Head of caudate nucleus (tissue), 42 donors: ENCODE data around the gene GJA1.
"Not testable (repeated sequence)": the region's sequence is repeated elsewhere in the genome, so short reads cannot be mapped to it uniquely, and the experiment has no call there.

ENCODE experiments used
- DNase-seq, 42 donors: peaks; one replicate each; pipeline versions ENCODE4 v3.0.0 to v3.0.0-alpha.2; 2020 to 2021; ENCODE audit warnings: mixed read lengths in 7 of 42
- intact Hi-C: fragments of 100-400 bp; cut with DNase I; formaldehyde crosslinking; loops from one replicate; pipeline ENCODE4 v1.15.0; 2022

GJA1 gene

DNA sequence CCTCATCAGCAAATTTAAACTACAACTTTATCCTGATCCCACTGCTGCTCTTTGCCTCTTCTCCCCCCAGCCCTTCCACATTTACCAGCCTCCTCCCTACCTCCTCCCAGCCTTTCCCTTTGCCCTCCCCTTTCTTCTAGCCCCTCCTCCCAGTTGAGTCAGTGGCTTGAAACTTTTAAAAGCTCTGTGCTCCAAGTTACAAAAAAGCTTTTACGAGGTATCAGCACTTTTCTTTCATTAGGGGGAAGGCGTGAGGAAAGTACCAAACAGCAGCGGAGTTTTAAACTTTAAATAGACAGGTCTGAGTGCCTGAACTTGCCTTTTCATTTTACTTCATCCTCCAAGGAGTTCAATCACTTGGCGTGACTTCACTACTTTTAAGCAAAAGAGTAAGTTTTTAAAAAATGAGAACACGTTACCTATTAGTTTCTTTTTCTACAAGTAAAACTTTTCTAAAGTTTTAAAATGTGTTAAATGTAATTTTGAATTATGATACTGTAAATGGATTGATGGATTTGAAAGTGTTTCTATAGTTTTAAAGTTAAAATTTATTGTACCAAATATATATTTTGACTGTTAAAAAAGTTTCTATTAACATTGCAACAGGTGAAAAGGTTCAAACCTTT is at the start of gene GJA1:
TSS of gene GJA1 (plus strand) at position 203 of the 626 bp plus-strand sequence. CDS start 11,202 bp downstream, outside the sequence.
- DNase-seq, result peak in 7 of 42 donors; percentile 15 to 58 (median 42)
- intact Hi-C loops, result loop anchor here (5.0 kb wide), 1 partner anchor 412 kb away; no protein-coding TSS in a partner anchor

DNA sequence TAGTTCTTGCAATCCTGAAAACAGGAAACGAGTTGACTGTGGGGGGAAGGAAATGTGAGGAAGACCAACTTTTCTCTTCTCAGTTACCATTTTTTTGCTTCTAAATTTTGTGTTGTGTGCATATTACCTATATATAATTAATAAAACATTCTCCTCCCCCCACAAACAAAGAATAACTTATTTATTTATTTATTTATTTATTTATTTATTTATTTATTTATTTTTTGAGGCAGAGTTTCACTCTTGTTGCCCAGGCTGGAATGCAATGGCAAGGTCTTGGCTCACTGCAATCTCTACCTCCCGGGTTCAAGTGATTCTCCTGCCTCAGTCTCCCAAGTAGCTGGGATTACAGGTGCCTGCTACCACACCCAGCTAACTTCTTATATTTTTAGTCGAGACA is 48.9 kb upstream of the GJA1 start:
- DNase-seq, intact Hi-C loops: not testable (repeated sequence)

DNA sequence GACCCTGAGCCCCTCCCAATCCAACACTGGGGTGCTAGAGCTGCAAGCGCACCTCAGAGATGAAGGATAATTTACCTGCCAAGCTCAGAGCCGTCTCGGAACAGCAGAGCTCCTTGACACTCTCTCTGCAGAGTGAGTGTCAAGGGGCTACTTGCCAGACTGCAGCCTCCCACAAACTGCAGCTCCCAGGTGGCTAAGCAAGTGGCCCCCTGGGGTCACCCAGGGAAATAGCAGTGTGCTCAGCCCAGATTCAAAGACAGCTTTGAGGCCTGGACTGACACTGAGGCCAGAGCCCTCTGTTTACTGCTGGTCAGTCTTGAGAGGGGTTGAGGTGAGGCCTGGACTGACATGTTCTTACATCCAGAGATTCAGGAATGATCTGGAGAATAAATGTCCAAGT is 46.0 kb upstream of the GJA1 start:
- no peak for DNase-seq
- intact Hi-C loops, result no loop called here

DNA sequence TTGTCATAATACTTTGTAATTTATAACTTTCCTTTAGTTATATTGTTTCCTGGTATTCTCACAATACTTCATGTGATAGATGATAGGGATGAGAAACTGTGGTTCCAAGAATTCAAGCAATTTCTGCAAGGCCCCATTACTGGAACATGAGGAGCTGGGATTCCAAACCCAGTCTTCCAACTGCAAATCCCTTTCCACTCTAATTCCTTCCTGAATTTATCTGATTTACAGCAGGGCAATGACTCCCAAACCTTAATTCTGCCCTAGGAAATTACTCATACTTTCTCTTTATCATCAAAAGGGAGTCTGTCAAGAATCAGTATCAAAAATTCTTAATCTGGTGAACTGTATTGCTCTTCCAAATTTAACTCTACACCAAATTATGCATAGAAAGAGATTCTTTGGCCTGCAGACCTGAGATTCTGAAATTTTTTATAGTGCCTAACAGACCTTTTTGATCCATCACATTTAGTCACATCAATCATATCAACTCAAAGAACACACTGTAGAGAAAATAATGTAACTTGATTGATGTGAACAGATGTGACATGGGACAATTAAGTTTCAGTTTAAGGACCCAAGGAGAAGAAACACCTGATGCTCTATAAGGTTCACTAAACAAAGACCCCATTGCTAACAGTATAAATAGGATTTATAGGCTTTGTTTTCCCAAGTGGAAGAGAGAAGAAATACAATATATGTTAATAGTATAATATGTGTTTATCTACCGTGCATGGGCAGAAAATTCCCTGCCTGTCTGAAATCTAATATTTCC is 41.5 kb upstream of the GJA1 start:
- DNase-seq, result no peak
- intact Hi-C loops, result no loop called here

DNA sequence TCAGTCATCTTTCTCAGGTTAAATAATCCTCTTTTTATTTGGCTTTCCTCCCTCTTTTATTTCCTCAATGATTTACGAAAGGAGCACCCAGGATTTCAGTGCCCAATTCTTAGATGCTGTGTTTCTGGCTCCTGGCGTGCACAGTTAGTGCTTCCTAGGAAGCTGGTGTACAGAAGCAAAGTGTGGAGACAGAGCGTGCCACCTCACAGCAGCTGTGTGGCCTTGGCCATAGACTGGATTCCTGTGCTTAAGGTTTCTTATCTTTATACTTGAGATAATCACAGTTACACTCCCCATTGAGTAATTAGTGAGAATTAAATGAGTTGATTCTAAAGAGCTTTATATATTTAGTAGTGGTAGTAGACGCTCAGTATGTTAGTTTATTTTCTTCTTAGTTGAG is 39.7 kb upstream of the GJA1 start:
- intact Hi-C loops, result no loop called here
- DNase-seq, result no peak

DNA sequence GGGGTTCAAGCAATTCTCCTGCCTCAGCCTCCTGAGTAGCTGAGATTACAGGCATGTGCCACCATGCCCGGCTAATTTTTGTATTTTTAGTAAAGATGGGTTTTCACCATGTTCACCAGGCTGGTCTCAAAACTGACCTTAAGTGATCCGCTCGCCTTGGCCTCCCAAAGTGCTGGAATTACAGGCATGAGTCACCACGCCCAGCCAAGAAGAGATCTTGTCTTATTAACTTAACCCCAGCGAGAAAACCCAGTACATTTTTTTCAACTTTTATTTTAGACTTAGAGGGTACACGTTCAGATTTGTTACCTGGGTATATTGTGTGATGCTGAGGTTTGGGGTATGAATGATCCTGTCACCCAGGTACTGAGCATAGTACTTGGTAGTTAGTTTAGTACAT is 38.3 kb upstream of the GJA1 start:
- DNase-seq, intact Hi-C loops: not testable (repeated sequence)

DNA sequence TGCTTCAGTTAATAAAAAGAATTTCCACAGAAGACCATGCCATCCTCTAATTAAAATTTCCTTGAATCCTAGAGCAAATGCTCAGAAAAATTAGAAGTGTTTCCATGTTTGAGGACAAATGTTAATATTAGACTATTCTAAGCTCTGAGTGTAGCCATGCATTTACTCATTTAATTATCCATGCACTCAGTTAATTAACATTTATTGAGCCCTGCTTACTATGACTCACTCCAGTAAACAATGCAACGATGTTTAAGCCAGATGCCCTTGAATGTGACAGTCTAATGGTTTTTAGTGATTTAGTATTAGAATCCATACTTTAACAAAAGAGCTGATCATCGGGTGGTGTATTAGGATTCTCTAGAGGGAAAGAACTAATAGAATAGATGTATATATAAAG is 37.3 kb upstream of the GJA1 start:
- intact Hi-C loops, result no loop called here
- DNase-seq, result no peak

DNA sequence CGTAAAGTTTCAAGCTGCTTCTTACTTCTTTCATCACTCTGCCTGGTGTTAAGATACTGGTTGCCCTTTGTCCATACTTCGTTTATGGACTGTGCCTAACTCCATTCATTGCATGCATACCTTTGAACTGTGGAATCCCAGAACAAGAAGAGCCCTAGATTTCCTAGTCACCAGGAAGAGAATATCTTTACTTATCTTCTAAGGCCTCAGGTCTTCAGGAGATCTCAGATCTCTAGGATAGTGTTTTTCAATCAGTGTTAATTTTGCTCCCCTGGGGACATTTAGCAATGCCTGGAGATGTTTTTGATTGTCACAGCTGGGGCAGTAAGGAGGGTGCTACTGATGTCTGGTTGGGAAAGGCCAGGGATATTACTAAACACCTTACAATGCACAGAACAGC is 35.5 kb upstream of the GJA1 start:
- intact Hi-C loops, result no loop called here
- no peak for DNase-seq

DNA sequence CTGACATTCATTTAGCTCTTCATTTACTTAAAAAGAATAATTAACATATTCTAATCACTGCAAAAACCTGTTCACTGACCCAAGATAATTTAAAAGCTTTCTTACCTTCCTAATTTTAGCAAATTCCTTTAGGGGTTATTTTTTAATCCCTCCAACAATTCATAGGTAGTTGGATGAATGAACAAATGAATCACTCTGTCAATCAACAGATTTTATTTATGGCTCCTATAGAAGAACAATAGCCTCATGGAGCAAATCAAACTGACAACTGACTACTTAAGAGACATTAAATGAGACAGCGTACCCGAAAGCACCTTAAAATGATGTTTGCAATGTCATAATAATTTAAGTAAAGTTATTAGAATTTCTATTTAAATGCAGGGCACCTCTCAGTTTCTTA is 31.5 kb upstream of the GJA1 start:
- DNase-seq, result no peak
- intact Hi-C loops, result no loop called here

DNA sequence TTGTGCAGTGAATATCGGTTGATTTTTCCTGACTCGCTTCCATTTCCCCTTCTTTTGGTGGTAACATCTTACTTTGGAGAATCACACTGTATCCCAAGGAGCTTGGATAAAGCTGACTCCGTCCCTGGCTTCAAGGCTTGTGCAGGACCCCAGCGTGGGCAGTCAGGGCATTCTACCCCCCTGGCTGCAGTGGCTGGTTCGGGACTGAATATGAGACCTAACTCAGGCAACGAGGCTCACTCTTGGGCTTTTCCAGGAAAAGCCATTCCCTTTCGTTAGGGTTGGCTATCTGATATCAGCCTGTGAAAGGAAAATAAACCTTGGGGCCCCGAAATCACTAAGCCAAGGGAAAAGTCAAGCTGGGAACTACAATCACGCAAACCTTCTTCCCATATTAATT is 30.1 kb upstream of the GJA1 start:
- no peak for DNase-seq
- intact Hi-C loops, result no loop called here

DNA sequence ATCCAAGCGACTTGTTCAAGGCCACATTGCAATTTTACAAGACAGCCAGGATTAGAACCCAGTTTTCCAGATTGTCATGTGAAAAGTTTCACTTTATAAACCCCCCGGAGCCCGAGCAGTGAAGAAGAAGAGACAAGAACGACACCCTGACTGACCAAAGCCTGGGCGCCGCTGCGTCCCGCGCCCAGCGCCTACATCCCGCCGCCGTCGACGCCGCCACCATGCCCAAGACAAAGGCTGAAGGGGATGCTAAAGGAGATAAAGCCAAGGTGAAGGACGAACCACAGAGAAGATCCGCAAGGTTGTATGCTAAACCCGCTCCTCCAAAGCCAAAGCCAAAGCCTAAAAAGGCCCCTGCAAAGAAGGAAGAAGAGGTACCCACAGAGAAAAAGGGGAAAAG is 27.1 kb upstream of the GJA1 start:
- no peak for DNase-seq
- intact Hi-C loops, result no loop called here

DNA sequence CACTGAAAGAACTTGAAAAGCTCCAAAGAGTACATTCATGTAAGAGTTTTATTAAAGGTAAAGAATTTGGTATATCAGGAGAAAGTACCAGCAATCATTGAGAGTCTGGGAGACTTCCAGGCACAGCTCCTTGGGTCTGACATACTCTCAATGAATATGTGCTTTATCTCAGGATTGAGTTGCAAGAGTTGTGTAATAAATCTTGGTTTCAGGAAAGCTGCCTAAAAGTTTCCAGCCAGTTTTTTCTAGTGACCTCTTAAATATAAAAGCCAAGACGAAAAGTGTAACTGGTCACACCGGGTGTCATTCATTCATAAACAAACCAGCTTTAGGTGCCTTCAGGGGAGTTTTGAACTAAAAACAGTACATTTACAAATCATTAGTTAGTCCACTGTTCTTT is 21.6 kb upstream of the GJA1 start:
- intact Hi-C loops, result no loop called here
- DNase-seq, result no peak

DNA sequence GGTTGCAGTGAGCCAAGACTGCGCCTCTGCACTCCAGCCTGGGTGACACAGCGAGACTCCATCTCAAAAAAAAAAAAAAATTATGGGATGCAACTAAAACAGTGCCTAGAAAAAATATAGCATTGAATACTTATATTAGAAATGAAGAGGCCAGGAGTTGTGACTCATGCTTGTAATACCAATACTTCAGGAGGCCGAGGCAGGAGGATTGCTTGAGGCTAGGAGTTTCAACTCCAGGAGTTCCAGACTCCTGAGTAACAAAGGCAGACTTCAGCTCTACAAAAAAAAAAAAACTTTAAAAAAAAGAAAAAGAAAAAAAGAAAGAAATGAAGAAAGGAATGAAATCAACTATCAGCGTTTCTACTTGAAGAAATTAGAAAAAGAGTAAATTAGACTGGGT is 17.1 kb upstream of the GJA1 start:
- no peak for DNase-seq
- intact Hi-C loops, result no loop called here

DNA sequence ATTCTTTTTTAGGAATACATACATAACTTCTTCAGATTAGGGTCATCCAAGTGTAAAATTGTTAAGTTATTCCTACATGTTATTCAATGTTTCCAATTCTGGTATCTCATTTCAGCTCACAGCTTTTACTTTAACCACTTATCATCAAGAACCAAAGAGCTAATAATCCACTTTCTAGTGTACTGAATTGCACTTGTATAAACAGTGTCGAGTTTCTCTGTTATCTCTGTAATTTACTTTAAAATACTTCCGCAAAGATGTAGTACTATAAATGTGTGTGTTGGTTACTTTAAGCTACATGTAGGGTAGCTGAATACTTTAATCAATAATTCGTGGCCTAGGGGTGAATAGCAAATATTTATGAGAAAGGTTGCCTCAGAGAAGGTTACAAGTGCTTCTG is 8.8 kb upstream of the GJA1 start:
- intact Hi-C loops, result no loop called here
- DNase-seq, result no peak

DNA sequence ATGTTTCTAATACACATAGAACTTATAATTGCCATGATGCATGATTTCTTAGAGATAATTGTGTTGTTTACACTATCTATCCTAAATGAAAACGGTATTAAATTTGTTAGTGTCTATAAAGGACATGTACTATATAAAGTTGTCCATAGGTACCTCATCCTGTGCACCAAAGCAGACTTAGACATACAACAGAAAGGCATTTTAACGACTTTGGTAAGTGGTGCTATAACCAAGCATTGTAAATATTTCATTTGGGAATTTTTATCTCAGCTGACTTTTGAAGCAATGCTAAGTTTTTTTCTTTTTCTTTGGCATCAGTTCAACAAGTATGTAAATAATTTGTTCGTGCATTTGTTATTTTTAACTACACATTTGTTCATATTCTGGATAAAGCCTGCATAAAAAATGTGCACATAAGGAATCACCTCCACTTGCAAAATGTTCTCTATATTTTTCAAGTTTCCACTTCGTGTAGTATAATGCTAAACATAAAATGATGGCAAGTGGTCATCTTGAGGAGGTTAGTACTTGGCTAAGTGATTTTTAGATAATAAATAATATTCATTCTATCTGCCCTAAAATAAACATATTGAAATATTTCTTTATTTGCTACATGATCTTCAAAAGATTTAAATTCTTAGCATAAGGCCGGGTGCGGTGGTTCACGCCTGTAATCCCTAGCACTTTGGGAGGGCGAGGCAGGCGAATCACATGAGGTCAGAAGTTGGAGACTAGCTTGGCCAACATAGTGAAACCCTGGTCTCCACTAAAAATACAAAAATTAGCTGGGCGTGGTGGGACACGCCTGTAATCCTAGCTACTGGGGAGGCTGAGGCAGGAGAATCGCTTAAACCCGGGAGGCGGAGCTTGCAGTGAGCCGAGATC is 6.3 kb upstream of the GJA1 start:
- DNase-seq, result no peak
- intact Hi-C loops, result no loop called here

DNA sequence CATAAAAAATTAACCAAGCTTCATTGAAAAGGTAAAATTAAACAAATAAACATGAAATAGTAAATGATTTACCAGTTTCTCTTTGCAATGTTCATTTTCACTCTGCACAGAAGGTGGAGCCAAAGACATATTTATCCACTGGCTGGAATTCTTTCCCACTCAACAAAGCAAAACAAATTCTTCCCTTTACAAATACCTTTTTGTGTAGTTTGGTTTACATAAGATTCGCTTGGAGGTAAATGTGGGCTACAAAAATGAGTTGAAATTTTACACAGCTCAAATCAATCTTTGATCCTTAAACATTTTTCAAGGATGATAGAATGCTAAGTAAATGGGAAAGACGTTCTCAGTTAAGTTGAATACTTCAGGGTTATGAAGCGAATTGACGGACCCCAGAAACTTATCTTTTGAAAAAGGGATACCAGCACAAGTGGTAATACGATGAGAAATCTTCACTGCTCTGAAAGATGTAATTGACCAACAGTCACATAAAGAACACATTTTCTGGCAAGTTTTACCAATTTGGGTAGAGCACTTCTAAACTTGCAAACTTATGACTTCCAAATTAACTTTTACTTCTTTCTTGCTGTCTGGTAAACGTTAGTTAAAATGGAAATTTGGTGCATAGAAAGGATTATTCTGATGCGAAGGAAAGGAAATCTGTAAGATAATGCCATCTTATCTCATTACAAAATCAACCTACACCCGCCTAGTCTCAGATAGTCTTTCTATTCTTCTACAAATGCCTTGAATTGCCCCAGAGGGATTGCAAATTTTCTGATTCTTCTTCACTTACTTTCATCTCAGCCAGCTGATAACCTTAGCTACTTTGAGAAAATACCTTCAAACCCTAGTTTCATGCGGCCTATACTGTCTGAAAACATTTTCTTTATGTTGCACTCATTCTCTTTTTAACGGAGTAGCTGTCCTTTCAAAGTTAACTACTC is 4.7 kb upstream of the GJA1 start:
- DNase-seq, result peak in 4 of 42 donors; percentile 8 to 42 (median 21)
- intact Hi-C loops, result loop anchor here (5.0 kb wide), 1 partner anchor 757 kb away; no protein-coding TSS in a partner anchor

DNA sequence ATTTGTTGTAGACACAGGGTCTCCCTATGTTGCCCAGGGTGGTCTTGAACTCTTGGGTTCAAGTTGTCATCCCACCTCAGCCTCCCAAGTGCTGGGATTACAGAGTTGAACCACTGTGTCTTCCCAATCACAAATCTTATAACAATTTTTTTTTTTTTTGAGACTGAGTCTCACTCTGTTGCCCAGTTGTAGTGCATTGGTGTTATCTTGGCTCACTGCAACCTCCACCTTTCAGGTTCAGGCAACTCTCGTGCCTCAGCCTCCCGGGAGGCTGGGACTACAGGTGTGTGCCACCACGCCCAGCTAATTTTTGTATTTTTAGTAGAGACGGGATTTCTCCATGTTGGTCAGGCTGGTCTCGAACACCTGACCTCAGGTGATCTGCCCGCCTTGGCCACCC is 3.7 kb upstream of the GJA1 start:
- intact Hi-C loops, result loop anchor here (5.0 kb wide), 1 partner anchor 756 kb away; no protein-coding TSS in a partner anchor
- not testable (repeated sequence) for DNase-seq

DNA sequence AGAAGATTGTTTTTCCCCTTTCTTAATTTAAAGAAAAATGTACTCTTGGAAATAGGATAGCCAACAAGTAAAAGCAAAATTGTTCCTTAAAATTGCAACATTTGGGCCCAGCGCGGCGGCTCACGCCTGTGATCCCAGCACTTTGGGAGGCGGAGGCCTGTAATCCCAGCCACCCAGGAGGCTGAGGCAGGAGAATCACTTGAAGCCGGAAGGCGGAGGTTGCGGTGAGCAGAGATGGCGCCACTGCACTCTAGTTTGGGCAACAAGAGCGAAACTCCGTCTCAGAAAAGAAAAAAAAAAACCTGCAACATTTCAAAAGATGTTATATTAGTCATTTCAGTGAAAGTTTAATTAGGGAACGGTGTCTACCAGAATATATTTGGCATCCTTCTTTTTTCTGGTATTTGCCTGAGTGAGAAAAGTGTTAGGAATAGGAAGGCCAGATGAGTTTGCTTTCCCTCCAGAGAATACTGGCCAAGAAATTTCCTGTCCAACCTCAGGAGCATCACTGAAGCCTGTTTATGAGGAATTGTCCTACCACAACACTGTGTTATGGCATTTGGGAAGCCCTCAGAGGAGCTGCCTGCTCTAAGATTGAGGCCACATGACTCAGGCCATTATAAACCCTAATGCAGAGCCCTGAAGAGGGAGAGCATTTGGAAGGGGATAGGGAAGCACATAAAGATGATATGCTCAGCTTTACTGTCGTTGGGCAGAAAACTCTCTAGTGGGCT is 1.2 kb upstream of the GJA1 start:
- no peak for DNase-seq
- intact Hi-C loops, result loop anchor here (5.0 kb wide), 1 partner anchor 753 kb away; no protein-coding TSS in a partner anchor
